ENCODE measurements around the gene FOXN4.

GRCh38 chr12:109273354-109273753 lies 35.7 kb downstream of the FOXN4 start:
- TF ChIP-seq, protein P1, sequence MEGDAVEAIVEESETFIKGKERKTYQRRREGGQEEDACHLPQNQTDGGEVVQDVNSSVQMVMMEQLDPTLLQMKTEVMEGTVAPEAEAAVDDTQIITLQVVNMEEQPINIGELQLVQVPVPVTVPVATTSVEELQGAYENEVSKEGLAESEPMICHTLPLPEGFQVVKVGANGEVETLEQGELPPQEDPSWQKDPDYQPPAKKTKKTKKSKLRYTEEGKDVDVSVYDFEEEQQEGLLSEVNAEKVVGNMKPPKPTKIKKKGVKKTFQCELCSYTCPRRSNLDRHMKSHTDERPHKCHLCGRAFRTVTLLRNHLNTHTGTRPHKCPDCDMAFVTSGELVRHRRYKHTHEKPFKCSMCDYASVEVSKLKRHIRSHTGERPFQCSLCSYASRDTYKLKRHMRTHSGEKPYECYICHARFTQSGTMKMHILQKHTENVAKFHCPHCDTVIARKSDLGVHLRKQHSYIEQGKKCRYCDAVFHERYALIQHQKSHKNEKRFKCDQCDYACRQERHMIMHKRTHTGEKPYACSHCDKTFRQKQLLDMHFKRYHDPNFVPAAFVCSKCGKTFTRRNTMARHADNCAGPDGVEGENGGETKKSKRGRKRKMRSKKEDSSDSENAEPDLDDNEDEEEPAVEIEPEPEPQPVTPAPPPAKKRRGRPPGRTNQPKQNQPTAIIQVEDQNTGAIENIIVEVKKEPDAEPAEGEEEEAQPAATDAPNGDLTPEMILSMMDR (optimal IDR thresholded peaks at IDR 0.05 in 1 of 3, IDR thresholded peaks at IDR 0.05 in 1 of 3, conservative IDR thresholded peaks at IDR 0.05 in 1 of 3; ENCODE audit: extremely low read depth in 1 of 3, insufficient read depth in 2 of 3, low read length in 3 of 3), result no peak
- no peak for TF ChIP-seq EZH2 (IDR thresholded peaks at IDR 0.05; ENCODE audit: low read length)

Measured in keratinocyte (primary cell).